Caco-2 (cell line): ENCODE measurements around the gene AKIRIN2. TPM values are rescaled to one million over a fixed set of nuclear protein-coding genes. Genes with fewer than 3 reads are reported as not detected.

Source experiments
- BruUV-seq: library from RNA; stranded (reverse); fragments of 400-500 nt; replicated peaks from 2 replicates; lab custom pipeline; 2021; lab: Mats Ljungman, UMichigan
- CTCF ChIA-PET: fragments of 300-600 bp; sonication (Branson Sonifier 250); formaldehyde crosslinking; loops from one replicate; lab custom pipeline; 2022; ENCODE audit warnings: antibody characterized with exemption; lab: Charles Lee
- POLR2A ChIA-PET: fragments of 300-600 bp; sonication (Branson Sonifier 250); formaldehyde crosslinking; loops from one replicate; lab custom pipeline; 2022; ENCODE audit warnings: antibody characterized with exemption; lab: Charles Lee
- DNase-seq, 2 experiments: peaks; one replicate each; pipeline versions ENCODE4 v3.0.0 to v3.0.0-alpha.2; 2020 to 2022
- H3K27me3 ChIP-seq: replicated peaks from 2 replicates; pipeline ENCODE4 v1.6.0; 2011; ENCODE audit warnings: low read length; ENCODE audit not compliant: control insufficient read depth, insufficient read depth
- H3K36me3 ChIP-seq: 2 replicates; pipeline ENCODE4 v1.5.1; 2011; ENCODE audit warnings: low read length; ENCODE audit not compliant: control insufficient read depth, insufficient read depth
- H3K4me1 ChIP-seq: fragments of 250-450 bp; sonication (Bioruptor Pico); 2 replicates; pipeline ENCODE4 v1.5.1; 2020; ENCODE audit warnings: mild to moderate bottlenecking
- H3K4me3 ChIP-seq: 2 replicates; pipeline ENCODE4 v1.5.1; 2011; ENCODE audit warnings: low read depth, mild to moderate bottlenecking, control low read depth, low read length
- H3K9me3 ChIP-seq: fragments of 250-450 bp; sonication (Bioruptor Pico); 2 replicates; pipeline ENCODE4 v1.5.1; 2020; ENCODE audit warnings: mild to moderate bottlenecking, moderate library complexity
- H3K27ac Mint-ChIP-seq: one replicate; pipeline ENCODE4 v1.8.0; 2022; ENCODE audit warnings: mixed read lengths; ENCODE audit not compliant: unreplicated experiment
- H3K27me3 Mint-ChIP-seq: one replicate; pipeline ENCODE4 v1.8.0; 2022; ENCODE audit warnings: mixed read lengths; ENCODE audit not compliant: insufficient read depth, unreplicated experiment
- H3K36me3 Mint-ChIP-seq: one replicate; pipeline ENCODE4 v1.8.0; 2022; ENCODE audit warnings: mild to moderate bottlenecking, mixed read lengths; ENCODE audit not compliant: insufficient read depth, unreplicated experiment
- H3K4me1 Mint-ChIP-seq: one replicate; pipeline ENCODE4 v1.8.0; 2022; ENCODE audit warnings: low read depth, mixed read lengths; ENCODE audit not compliant: unreplicated experiment
- H3K4me3 Mint-ChIP-seq: one replicate; pipeline ENCODE4 v1.8.0; 2022; ENCODE audit warnings: mild to moderate bottlenecking, moderate library complexity, mixed read lengths; ENCODE audit not compliant: unreplicated experiment
- H3K9me3 Mint-ChIP-seq: one replicate; pipeline ENCODE4 v1.8.0; 2022; ENCODE audit warnings: mixed read lengths; ENCODE audit not compliant: unreplicated experiment
- intact Hi-C: fragments of 100-400 bp; cut with micrococcal nuclease; formaldehyde crosslinking; loops from one replicate; pipeline ENCODE4 v1.10.0; 2022; ENCODE audit not compliant: unreplicated experiment
- total RNA-seq: library from RNA; stranded (reverse); gene quantifications from 2 replicates; pipeline ENCODE4 v1.2.3, GENCODE V29; 2022
- TF ChIP-seq, protein P1 (sequence below), 2 experiments: fragments of 200-600 bp in 1 of 2; IDR thresholded peaks; 1 replicate in 1 of 2; 2 replicates in 1 of 2; pipeline versions ENCODE4 v1.5.1 to v1.8.0; 2011 to 2022; ENCODE audit warnings: antibody characterized with exemption in 1 of 2, control low read depth in 1 of 2, inconsistent platforms in 1 of 2, low read depth in 1 of 2, low read length in 1 of 2, mild to moderate bottlenecking in 1 of 2, moderate library complexity in 1 of 2; ENCODE audit not compliant: insufficient read depth in 1 of 2, severe bottlenecking in 1 of 2, unreplicated experiment in 1 of 2

The AKIRIN2 gene
- total RNA-seq, 1 experiment from 2014 or later, result 51.3 TPM

DNA sequence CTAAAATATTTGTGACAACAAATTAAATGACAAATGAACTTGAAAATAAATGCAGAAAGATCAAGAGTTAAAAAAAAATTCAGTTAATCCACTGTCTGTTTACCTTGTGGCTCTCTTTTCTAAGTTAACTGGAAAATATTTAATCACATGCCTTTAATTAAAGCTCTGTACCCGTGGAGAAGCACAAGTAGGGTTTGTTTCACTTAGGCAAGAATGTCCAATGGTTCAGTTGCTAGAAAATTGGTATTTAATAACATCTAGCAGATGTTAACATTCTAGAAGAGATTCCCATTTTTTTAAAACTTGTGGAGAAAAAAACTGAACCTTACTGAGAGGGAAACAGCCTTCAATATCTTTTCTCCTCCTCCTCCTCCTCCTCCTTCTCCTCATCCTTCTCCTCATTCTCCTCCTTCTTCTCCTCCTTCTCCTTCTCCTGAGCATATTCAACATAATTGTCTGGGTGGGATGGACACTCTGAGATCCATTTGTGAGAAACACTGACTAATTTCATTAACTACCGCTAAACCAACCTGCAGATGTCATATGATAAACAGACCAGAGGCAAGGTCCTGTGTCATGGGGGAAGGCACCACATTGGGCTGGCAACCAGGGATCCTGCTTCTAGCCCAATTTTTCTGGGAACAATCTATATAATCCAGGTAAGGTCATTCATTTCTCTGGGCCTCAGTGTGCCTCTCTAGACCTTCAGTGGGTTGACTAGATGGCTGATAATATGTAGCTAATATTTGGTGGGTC, 44.1 kb upstream of the AKIRIN2 start:
- TF ChIP-seq, protein P1, sequence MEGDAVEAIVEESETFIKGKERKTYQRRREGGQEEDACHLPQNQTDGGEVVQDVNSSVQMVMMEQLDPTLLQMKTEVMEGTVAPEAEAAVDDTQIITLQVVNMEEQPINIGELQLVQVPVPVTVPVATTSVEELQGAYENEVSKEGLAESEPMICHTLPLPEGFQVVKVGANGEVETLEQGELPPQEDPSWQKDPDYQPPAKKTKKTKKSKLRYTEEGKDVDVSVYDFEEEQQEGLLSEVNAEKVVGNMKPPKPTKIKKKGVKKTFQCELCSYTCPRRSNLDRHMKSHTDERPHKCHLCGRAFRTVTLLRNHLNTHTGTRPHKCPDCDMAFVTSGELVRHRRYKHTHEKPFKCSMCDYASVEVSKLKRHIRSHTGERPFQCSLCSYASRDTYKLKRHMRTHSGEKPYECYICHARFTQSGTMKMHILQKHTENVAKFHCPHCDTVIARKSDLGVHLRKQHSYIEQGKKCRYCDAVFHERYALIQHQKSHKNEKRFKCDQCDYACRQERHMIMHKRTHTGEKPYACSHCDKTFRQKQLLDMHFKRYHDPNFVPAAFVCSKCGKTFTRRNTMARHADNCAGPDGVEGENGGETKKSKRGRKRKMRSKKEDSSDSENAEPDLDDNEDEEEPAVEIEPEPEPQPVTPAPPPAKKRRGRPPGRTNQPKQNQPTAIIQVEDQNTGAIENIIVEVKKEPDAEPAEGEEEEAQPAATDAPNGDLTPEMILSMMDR (IDR thresholded peaks at IDR 0.05; ENCODE audit: insufficient read depth in 1 of 2, low read depth in 1 of 2, low read length in 1 of 2, severe bottlenecking in 1 of 2, unreplicated experiment in 1 of 2), result no peak
- no peaks in the 10 kb centered on the region for H3K27me3 Mint-ChIP-seq
- intact Hi-C loops, result no loop called here
- no peaks in the 10 kb centered on the region for H3K4me1 ChIP-seq
- DNase-seq, result no peak
- ChIA-PET POLR2A (no interaction called here), CTCF (no interaction called here)
- H3K27ac Mint-ChIP-seq, result no peak overlapping the region
- H3K9me3 Mint-ChIP-seq, result no peaks in the 10 kb centered on the region
- no peaks in the 10 kb centered on the region for H3K9me3 ChIP-seq
- H3K27me3 ChIP-seq, result no peaks in the 10 kb centered on the region
- BruUV-seq, result no TSS peak
- H3K36me3 Mint-ChIP-seq, result no peaks in the 10 kb centered on the region
- H3K4me3 Mint-ChIP-seq, result no peak overlapping the region
- H3K4me3 ChIP-seq, result no peak overlapping the region
- no peaks in the 10 kb centered on the region for H3K36me3 ChIP-seq
- H3K4me1 Mint-ChIP-seq, result no peaks in the 10 kb centered on the region

DNA sequence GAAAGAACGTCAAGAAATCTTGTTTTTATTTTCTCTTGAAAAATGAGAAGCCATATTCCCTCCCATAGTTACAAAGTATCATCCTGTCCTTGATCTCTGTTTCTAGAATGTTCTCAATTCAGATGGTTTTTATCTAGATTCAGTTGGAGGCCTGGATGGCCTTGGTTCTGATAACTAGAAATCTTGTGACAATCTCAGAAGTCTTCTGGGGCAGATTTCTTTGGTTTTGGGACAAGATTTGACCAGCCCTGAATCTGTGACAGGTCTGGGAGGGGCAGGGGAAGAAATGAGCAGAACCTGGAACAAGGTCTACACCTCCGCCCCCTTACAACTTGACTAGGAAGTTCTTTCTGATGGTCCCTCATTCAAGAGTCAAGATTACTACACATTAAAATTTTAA, 41.4 kb upstream of the AKIRIN2 start:
- H3K4me3 Mint-ChIP-seq, result no peak overlapping the region
- H3K9me3 Mint-ChIP-seq, result no peaks in the 10 kb centered on the region
- no peaks in the 10 kb centered on the region for H3K36me3 ChIP-seq
- no peaks in the 10 kb centered on the region for H3K36me3 Mint-ChIP-seq
- TF ChIP-seq, protein P1 (IDR thresholded peaks at IDR 0.05; ENCODE audit: insufficient read depth in 1 of 2, low read depth in 1 of 2, low read length in 1 of 2, severe bottlenecking in 1 of 2, unreplicated experiment in 1 of 2), result no peak
- ChIA-PET POLR2A (no interaction called here), CTCF (no interaction called here)
- H3K9me3 ChIP-seq, result no peaks in the 10 kb centered on the region
- no peaks in the 10 kb centered on the region for H3K4me1 Mint-ChIP-seq
- H3K27ac Mint-ChIP-seq, result no peak overlapping the region
- H3K27me3 ChIP-seq, result no peaks in the 10 kb centered on the region
- no peak for DNase-seq
- no peak overlapping the region for H3K4me3 ChIP-seq
- intact Hi-C loops, result no loop called here
- H3K4me1 ChIP-seq, result no peaks in the 10 kb centered on the region
- no peaks in the 10 kb centered on the region for H3K27me3 Mint-ChIP-seq
- no TSS peak for BruUV-seq

DNA sequence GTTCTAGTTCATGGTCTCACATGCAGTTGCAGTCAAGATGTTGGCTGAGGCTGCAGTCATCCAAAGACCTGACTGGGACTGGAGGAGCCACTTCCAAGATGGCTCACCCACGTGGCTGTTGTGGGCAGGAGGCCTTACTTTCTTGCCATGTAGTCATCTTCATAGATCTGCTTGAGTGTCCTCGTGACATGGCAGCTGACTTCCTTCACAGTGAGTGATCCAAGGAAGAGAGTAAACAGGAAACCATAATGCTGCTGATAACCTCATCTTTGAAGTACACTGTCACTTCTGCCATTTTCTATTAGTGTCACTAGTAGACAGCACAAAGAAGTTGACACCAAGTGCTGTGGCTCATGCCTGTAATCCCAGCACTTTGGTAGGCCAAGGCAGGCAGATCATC, 40.1 kb upstream of the AKIRIN2 start:
- POLR2A ChIA-PET, result no interaction called here
- no peak for DNase-seq
- Mint-ChIP-seq H3K27me3 (no peaks in the 10 kb centered on the region), H3K9me3 (no peaks in the 10 kb centered on the region), H3K27ac (no peak overlapping the region), H3K4me1 (no peaks in the 10 kb centered on the region), H3K36me3 (no peaks in the 10 kb centered on the region), H3K4me3 (no peak overlapping the region)
- Histone ChIP-seq H3K4me1 (peaks cover 2% of the 10 kb centered on the region; the same call in 1 of the 2 replicates), H3K36me3 (no peaks in the 10 kb centered on the region), H3K27me3 (no peaks in the 10 kb centered on the region), H3K9me3 (no peaks in the 10 kb centered on the region), H3K4me3 (no peak overlapping the region)
- BruUV-seq, result no TSS peak
- intact Hi-C loops, result no loop called here
- CTCF ChIA-PET, result no interaction called here
- TF ChIP-seq, protein P1 (IDR thresholded peaks at IDR 0.05; ENCODE audit: insufficient read depth in 1 of 2, low read depth in 1 of 2, low read length in 1 of 2, severe bottlenecking in 1 of 2, unreplicated experiment in 1 of 2), result no peak
